HepG2 (cell line): ENCODE data around the gene UMPS. TPM values are rescaled to one million over a fixed set of nuclear protein-coding genes. Genes with fewer than 3 reads are reported as not detected.

Experiments
- ATF1 ChIP-seq: IDR thresholded peaks from 2 replicates; pipeline ENCODE4 v1.6.1; 2016; ENCODE audit warnings: mild to moderate bottlenecking, control low read depth
- CREB1 ChIP-seq, 2 experiments: fragments of 450-650 bp in 1 of 2; IDR thresholded peaks; 2 replicates each; pipeline ENCODE4 v1.6.1; 2016 to 2017; ENCODE audit warnings: control low read depth in 1 of 2, mild to moderate bottlenecking in 1 of 2, missing compliant biosample characterization in 1 of 2, missing genetic modification characterization in 1 of 2
- ESRRA ChIP-seq: sonication (generic); formaldehyde crosslinking; IDR thresholded peaks from 2 replicates; pipeline ENCODE4 v1.5.1; 2020; ENCODE audit warnings: mild to moderate bottlenecking, low read depth, missing genetic modification reagents
- FOXO1 ChIP-seq: sonication (generic); formaldehyde crosslinking; IDR thresholded peaks from 2 replicates; pipeline ENCODE4 v1.4.0; 2020; ENCODE audit warnings: missing genetic modification reagents
- MAFF ChIP-seq: IDR thresholded peaks from 2 replicates; pipeline ENCODE4 v1.6.1; 2011; ENCODE audit warnings: low read depth, low read length, improper control_type of control experiment
- MIER2 ChIP-seq: IDR thresholded peaks from 2 replicates; pipeline ENCODE4 v1.6.1; 2016; ENCODE audit warnings: missing biosample characterization, missing genetic modification reagents
- NCOA1 ChIP-seq: sonication (generic); formaldehyde crosslinking; IDR thresholded peaks from 2 replicates; pipeline ENCODE4 v1.9.0; 2021; ENCODE audit warnings: missing genetic modification reagents
- NFIC ChIP-seq: IDR thresholded peaks from 2 replicates; pipeline ENCODE4 v1.6.1; 2012; ENCODE audit warnings: mild to moderate bottlenecking, low read length, inconsistent platforms
- NFKBIZ ChIP-seq: IDR thresholded peaks from 2 replicates; pipeline ENCODE4 v1.6.1; 2018; ENCODE audit warnings: missing genetic modification reagents, missing compliant biosample characterization
- PCBP1 ChIP-seq: fragments of 200-400 bp; formaldehyde crosslinking; IDR thresholded peaks from 2 replicates; pipeline ENCODE4 v1.6.1; 2017; ENCODE audit warnings: mild to moderate bottlenecking, low read depth, low read length, borderline replicate concordance
- POLR2G ChIP-seq: fragments of 200-400 bp; formaldehyde crosslinking; IDR thresholded peaks from 2 replicates; pipeline ENCODE4 v1.6.1; 2018; ENCODE audit warnings: mild to moderate bottlenecking, low read depth, low read length, moderate library complexity
- SMC3 ChIP-seq: IDR thresholded peaks from 2 replicates; pipeline ENCODE4 v1.6.1; 2011; ENCODE audit warnings: low read length, improper control_type of control experiment
- SRSF4 ChIP-seq: fragments of 200-400 bp; formaldehyde crosslinking; IDR thresholded peaks from one replicate; pipeline ENCODE4 v1.6.1; 2018; ENCODE audit warnings: mild to moderate bottlenecking, low read depth, low read length, moderate library complexity; ENCODE audit not compliant: poor library complexity, severe bottlenecking
- TCF7L2 ChIP-seq: IDR thresholded peaks from 2 replicates; pipeline ENCODE4 v1.6.1; 2011; ENCODE audit warnings: mild to moderate bottlenecking, low read depth, low read length, moderate library complexity
- TP53 ChIP-seq: sonication (generic); formaldehyde crosslinking; conservative IDR thresholded peaks from 2 replicates; pipeline ENCODE4 v1.4.0; 2020; ENCODE audit warnings: missing genetic modification reagents
- XRCC5 ChIP-seq: fragments of 200-400 bp; formaldehyde crosslinking; optimal IDR thresholded peaks from 2 replicates; pipeline ENCODE3; 2017; ENCODE audit warnings: mild to moderate bottlenecking, low read length
- ZNF138 ChIP-seq: sonication (generic); formaldehyde crosslinking; IDR thresholded peaks from 2 replicates; pipeline ENCODE4 v1.5.0; 2020; ENCODE audit warnings: mild to moderate bottlenecking, low read depth, missing genetic modification reagents
- ZNF143 ChIP-seq: sonication (generic); formaldehyde crosslinking; IDR thresholded peaks from 2 replicates; pipeline ENCODE4 v1.4.0; 2020; ENCODE audit warnings: missing genetic modification reagents
- ZNF232 ChIP-seq: sonication (generic); formaldehyde crosslinking; IDR thresholded peaks from 2 replicates; pipeline ENCODE4 v1.4.0; 2020; ENCODE audit warnings: missing genetic modification reagents, borderline replicate concordance
- ZNF282 ChIP-seq: fragments of 450-650 bp; IDR thresholded peaks from 2 replicates; pipeline ENCODE4 v1.6.1; 2018; ENCODE audit not compliant: partially characterized antibody
- ZNF354B ChIP-seq: sonication (generic); formaldehyde crosslinking; IDR thresholded peaks from 2 replicates; pipeline ENCODE4 v1.8.0; 2022; ENCODE audit warnings: mild to moderate bottlenecking, missing genetic modification reagents
- ZNF549 ChIP-seq: sonication (generic); formaldehyde crosslinking; IDR thresholded peaks from 2 replicates; pipeline ENCODE4 v1.5.0; 2020; ENCODE audit warnings: missing genetic modification reagents
- ZNF570 ChIP-seq: sonication (generic); formaldehyde crosslinking; IDR thresholded peaks from 2 replicates; pipeline ENCODE4 v1.4.0; 2020; ENCODE audit warnings: mild to moderate bottlenecking, missing genetic modification reagents, borderline replicate concordance
- ZNF720 ChIP-seq: sonication (generic); formaldehyde crosslinking; IDR thresholded peaks from 2 replicates; pipeline ENCODE4 v1.4.0; 2020; ENCODE audit warnings: missing genetic modification reagents
- ZNF841 ChIP-seq: sonication (generic); formaldehyde crosslinking; IDR thresholded peaks from 2 replicates; pipeline ENCODE4 v1.8.1; 2023; ENCODE audit warnings: missing genetic modification reagents, borderline replicate concordance
- polyA plus RNA-seq, 8 experiments: library from polyadenylated mRNA; depleted of rRNA in 3 of 8; stranded (reverse) in 7 of 8; unstranded in 1 of 8; fragments of >200 nt; fragmentation: Illumina TruSeq in 4 of 8; extraction: Trizol in 4 of 8; gene quantifications; 2 replicates each; pipeline versions ENCODE4 v1.2.1 to v1.2.3, GENCODE V29; 2011 to 2016; ENCODE audit warnings: low read depth in 4 of 8, missing spikeins in 1 of 8, mixed read lengths in 1 of 8; ENCODE audit not compliant: insufficient read depth in 1 of 8
- total RNA-seq, 5 experiments: library from RNA; depleted of rRNA; stranded (reverse); fragments of >200 nt; fragmentation: Illumina TruSeq; extraction: Trizol; gene quantifications; 2 replicates each; pipeline ENCODE4 v1.2.3, GENCODE V29; 2016; ENCODE audit warnings: low read depth in 1 of 5
- TF ChIP-seq, protein P1 (sequence below): IDR thresholded peaks from 2 replicates; pipeline ENCODE4 v1.6.1; 2012; ENCODE audit warnings: low read length, improper control_type of control experiment
- TF ChIP-seq, protein P2 (sequence below): sonication (generic); formaldehyde crosslinking; IDR thresholded peaks from 2 replicates; pipeline ENCODE4 v1.8.1; 2023; ENCODE audit warnings: mild to moderate bottlenecking, missing genetic modification reagents
- TF ChIP-seq, protein P3 (sequence below): sonication (generic); formaldehyde crosslinking; IDR thresholded peaks from 2 replicates; pipeline ENCODE4 v1.5.0; 2020; ENCODE audit warnings: missing genetic modification reagents

UMPS gene
- total and polyA plus RNA-seq, 2 of the 13 experiments (the other 11 are each of a cell fraction or from before 2014, with no cell fraction given): 52.7 to 74.2 TPM

DNA sequence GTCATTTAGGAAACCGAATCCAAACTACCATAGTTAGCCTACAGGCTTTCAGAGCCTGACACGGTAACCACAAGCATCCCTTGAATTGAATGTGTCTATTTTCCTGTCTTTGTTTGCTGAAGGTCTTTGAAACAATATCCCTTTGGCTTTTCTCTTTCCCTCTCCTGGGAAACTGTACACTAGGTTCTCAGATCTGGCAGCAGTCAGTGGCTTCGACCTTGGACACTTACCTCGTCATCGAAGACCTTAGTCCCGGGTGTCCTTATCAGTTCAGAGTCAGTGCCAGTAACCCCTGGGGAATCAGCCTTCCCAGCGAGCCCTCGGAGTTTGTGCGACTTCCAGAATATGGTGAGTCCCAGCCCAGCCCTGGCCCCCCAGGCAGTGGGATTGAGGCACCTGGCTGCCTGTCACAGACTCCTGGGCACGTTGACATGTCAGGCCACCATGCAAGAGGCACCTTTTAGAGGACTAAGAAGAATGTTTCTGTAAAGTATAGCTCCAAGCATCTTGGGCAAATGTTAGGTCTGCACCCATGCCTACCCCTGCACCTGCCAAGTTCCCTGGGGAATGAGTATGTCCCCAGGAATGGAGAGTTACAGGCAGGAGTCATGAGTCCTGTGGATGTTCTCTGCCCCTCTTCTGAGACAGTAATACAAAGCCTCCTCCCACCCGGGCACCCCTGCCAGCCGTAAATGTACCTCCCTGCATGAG, 30.4 kb upstream of the UMPS start (continued):
- TF ChIP-seq ZNF282 (no peak), NFKBIZ (CRISPR knock-in tag) (peak; percentile 58; the same call in 1 of the 2 replicates), ZNF354B (CRISPR knock-in tag) (no peak), SRSF4 (no peak), ATF1 (CRISPR knock-in tag) (0 out of 2 replicates have a peak, but pooled peaks have one; percentile 44), ZNF232 (CRISPR knock-in tag) (no peak; the same call in 1 of the 2 replicates), ZNF570 (no peak), NCOA1 (CRISPR knock-in tag) (no peak), MIER2 (CRISPR knock-in tag) (0 out of 2 replicates have a peak, but pooled peaks have one; percentile 27), NFIC (peak; percentile 75; the same call in 1 of the 2 replicates), FOXO1 (CRISPR knock-in tag) (peak; percentile 87), SMC3 (0 out of 2 replicates have a peak, but pooled peaks have one; percentile 29), XRCC5 (peak; percentile 67), TP53 (CRISPR knock-in tag) (no peak), ZNF720 (CRISPR knock-in tag) (no peak), ZNF549 (CRISPR knock-in tag) (no peak), ZNF138 (no peak), ESRRA (CRISPR knock-in tag) (peak; percentile 93), ZNF841 (CRISPR knock-in tag) (no peak), CREB1 (IDR thresholded peaks at IDR 0.05) (peak; percentile 77), CREB1 (CRISPR knock-in tag; IDR thresholded peaks at IDR 0.05) (peak; percentile 79), PCBP1 (no peak), MAFF (no peak), TCF7L2 (no peak), POLR2G (peak; percentile 92), ZNF143 (CRISPR knock-in tag) (0 out of 2 replicates have a peak, but pooled peaks have one; percentile 59)
- TF ChIP-seq, protein P1, sequence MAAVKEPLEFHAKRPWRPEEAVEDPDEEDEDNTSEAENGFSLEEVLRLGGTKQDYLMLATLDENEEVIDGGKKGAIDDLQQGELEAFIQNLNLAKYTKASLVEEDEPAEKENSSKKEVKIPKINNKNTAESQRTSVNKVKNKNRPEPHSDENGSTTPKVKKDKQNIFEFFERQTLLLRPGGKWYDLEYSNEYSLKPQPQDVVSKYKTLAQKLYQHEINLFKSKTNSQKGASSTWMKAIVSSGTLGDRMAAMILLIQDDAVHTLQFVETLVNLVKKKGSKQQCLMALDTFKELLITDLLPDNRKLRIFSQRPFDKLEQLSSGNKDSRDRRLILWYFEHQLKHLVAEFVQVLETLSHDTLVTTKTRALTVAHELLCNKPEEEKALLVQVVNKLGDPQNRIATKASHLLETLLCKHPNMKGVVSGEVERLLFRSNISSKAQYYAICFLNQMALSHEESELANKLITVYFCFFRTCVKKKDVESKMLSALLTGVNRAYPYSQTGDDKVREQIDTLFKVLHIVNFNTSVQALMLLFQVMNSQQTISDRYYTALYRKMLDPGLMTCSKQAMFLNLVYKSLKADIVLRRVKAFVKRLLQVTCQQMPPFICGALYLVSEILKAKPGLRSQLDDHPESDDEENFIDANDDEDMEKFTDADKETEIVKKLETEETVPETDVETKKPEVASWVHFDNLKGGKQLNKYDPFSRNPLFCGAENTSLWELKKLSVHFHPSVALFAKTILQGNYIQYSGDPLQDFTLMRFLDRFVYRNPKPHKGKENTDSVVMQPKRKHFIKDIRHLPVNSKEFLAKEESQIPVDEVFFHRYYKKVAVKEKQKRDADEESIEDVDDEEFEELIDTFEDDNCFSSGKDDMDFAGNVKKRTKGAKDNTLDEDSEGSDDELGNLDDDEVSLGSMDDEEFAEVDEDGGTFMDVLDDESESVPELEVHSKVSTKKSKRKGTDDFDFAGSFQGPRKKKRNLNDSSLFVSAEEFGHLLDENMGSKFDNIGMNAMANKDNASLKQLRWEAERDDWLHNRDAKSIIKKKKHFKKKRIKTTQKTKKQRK: no peak
- TF ChIP-seq, protein P2, sequence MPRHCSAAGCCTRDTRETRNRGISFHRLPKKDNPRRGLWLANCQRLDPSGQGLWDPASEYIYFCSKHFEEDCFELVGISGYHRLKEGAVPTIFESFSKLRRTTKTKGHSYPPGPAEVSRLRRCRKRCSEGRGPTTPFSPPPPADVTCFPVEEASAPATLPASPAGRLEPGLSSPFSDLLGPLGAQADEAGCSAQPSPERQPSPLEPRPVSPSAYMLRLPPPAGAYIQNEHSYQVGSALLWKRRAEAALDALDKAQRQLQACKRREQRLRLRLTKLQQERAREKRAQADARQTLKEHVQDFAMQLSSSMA (CRISPR knock-in tag): no peak
- TF ChIP-seq, protein P3, sequence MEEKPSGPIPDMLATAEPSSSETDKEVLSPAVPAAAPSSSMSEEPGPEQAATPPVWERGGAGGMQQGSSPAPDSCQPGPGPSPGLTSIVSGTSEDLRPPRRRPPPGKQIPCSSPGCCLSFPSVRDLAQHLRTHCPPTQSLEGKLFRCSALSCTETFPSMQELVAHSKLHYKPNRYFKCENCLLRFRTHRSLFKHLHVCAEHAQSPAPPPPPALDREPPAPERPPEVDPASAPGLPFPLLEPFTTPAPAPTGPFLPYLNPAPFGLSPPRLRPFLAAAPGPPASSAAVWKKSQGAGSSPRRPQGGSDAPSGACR (CRISPR knock-in tag): no peak; the same call in 1 of the 2 replicates
